ENCODE results near the gene SUDS3.
A peak's percentile ranks its signal among the peaks of the same experiment; 100 is the strongest.

SUDS3 gene

DNA sequence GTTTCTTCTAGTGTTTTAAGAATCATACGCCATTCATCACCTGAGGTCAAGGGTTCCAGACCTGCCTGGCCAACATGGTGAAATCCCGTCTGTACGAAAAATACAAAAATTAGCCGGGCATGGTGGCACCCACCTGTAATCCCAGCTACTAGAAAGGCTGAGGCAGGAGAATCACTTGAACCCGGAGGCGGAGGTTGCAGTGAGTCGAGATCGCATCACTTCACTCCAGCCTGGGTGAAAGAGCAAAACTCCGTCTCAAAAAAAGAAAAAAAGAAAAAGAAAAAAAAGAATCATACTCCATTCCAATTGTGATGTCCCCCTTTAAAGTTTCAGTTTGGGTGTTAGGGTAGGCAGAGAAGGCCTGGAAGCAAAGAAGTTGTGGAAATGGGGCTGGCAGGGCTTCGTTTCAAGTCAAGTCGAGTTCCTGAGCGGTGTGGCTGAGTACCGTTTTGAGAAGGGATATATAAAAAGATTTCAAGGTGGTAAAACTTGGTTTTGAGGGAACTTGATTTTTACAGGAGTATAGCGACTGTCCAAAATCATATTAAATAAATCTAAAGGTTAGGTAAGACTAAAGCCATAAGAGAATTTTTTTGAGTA, 2.1 kb upstream of the SUDS3 start:
- peaks cover 0 to 9% (median 3%) of the 10 kb centered on the region in 3 donors for H3K36me3 ChIP-seq
- intact Hi-C loops (cut with DNase I; ENCODE audit: low total_unique reads) = loop anchor here (10.0 kb wide), 2 partner anchors 239 to 499 kb away; partner anchors contain the start of gene PEBP1
- H3K9me3 ChIP-seq = no peaks in the 10 kb centered on the region
- no peaks in the 10 kb centered on the region for H3K27me3 ChIP-seq
- TF ChIP-seq, protein P1, sequence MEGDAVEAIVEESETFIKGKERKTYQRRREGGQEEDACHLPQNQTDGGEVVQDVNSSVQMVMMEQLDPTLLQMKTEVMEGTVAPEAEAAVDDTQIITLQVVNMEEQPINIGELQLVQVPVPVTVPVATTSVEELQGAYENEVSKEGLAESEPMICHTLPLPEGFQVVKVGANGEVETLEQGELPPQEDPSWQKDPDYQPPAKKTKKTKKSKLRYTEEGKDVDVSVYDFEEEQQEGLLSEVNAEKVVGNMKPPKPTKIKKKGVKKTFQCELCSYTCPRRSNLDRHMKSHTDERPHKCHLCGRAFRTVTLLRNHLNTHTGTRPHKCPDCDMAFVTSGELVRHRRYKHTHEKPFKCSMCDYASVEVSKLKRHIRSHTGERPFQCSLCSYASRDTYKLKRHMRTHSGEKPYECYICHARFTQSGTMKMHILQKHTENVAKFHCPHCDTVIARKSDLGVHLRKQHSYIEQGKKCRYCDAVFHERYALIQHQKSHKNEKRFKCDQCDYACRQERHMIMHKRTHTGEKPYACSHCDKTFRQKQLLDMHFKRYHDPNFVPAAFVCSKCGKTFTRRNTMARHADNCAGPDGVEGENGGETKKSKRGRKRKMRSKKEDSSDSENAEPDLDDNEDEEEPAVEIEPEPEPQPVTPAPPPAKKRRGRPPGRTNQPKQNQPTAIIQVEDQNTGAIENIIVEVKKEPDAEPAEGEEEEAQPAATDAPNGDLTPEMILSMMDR (IDR thresholded peaks at IDR 0.05) = no peak
- H3K27ac ChIP-seq = peak overlapping the region in 1 of 2 donors; percentile 84
- no peak overlapping the region for H3K4me3 ChIP-seq
- H3K4me1 ChIP-seq = peaks cover 5 to 66% (median 41%) of the 10 kb centered on the region in 4 donors
- no peak for DNase-seq

DNA sequence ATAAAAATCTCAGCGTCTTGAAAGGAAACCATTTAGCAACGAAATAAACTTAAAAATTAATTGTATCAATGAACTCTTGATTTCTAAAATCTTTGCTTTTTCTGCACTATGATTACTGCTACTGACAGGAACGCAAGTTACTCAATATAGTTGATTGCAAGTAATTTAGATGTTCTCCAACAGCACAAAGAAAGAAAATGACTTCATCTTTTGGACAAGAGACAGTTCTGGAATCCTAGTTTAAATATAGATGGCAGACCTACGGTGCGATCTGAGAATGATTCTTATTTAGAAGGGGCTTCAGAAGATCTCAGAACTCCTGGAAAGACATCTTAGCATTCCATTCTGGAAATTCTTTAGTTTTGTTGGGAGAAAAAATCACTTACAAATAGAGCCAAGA, 1.4 kb upstream of the SUDS3 start:
- H3K36me3 ChIP-seq = peaks cover 0 to 16% (median 9%) of the 10 kb centered on the region in 3 donors
- no peaks in the 10 kb centered on the region for H3K27me3 ChIP-seq
- peaks cover 5 to 65% (median 41%) of the 10 kb centered on the region in 4 donors for H3K4me1 ChIP-seq
- H3K9me3 ChIP-seq = no peaks in the 10 kb centered on the region
- intact Hi-C loops (cut with DNase I; ENCODE audit: low total_unique reads) = loop anchor here (10.0 kb wide), 2 partner anchors 240 to 500 kb away; partner anchors contain the start of gene PEBP1
- DNase-seq = no peak
- peak overlapping the region; percentile 84 to 89 for H3K27ac ChIP-seq
- H3K4me3 ChIP-seq = no peak overlapping the region
- TF ChIP-seq, protein P1 (IDR thresholded peaks at IDR 0.05) = no peak

DNA sequence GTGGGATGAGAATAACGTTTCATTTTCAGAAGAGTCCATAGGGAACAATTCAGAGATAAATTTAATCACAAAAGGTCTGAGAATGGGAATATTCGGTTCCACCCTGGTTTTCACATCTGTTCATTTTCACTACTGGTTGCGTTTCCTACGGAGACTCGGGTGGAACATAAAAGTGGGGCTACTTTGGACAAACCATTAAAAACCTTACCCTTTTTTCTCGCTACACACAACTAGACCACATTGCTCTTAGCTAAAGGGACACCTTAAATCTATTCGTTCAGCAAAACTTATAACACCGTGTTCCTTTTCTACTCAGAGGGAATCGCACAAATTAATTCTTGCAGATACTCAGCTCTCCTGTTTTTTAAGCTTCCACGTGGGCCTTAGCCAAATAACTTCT, 1.0 kb upstream of the SUDS3 start:
- TF ChIP-seq, protein P1 (IDR thresholded peaks at IDR 0.05) = no peak
- Histone ChIP-seq H3K27ac (peak overlapping the region; percentile 84 to 89), H3K4me3 (peak overlapping the region in 1 of 2 donors; percentile 86), H3K27me3 (no peaks in the 10 kb centered on the region), H3K9me3 (no peaks in the 10 kb centered on the region), H3K36me3 (peaks cover under 1 to 20% (median 14%) of the 10 kb centered on the region in 3 donors), H3K4me1 (peaks cover 5 to 60% (median 39%) of the 10 kb centered on the region in 4 donors)
- no peak for DNase-seq
- intact Hi-C loops (cut with DNase I; ENCODE audit: low total_unique reads) = loop anchor here (10.0 kb wide), 2 partner anchors 241 to 501 kb away; partner anchors contain the start of gene PEBP1

DNA sequence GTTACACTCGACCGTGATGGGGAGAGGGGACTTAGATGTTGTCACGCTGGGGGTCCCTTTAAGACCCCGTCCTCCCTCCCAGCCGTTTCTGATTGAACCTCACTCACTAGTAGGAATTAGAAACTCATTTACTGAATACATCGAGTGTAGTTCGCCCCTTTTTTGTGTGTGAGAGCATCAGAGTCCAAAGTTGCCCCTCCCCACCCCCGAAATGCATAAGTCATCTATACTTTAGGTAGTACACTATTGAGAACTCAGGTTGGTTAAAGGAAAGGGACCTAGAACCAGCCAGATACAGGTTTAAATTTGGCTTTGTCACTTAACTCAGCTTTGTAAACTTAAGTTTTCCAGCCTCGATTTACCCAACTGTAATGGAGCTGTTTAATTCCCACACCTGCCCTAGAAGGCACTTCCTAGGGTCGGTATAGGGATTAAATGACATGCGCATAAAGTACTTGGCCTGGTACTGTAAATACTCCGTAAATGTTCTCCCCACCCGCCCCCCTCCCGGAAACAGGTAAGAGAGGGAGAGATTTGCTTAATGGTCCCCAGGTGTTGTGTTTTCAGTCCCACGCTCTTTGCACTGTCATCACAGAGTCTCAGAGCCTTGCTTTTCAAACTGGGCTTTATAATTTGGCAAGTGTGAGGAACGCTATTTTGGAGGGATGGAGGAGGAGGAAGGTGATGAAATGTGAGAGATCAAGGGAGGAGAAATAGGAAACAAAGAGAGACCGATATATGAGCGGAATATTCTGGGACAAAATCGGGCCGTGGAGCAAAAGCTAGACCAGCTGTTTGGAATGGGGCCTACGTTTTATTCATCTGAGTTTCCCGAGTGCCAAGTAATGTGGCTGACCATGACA, 897 bp downstream of the SUDS3 start:
- intact Hi-C loops (cut with DNase I; ENCODE audit: low total_unique reads) = loop anchor here (2.0 to 10.0 kb wide), 3 partner anchors 192 to 502 kb away; partner anchors contain the start of gene PEBP1
- no peak for DNase-seq
- Histone ChIP-seq H3K27me3 (no peaks in the 10 kb centered on the region), H3K9me3 (no peaks in the 10 kb centered on the region), H3K4me3 (peak overlapping the region; percentile 86 to 94), H3K27ac (peak overlapping the region; percentile 84 to 89), H3K36me3 (peaks cover 16 to 39% (median 32%) of the 10 kb centered on the region in 3 donors), H3K4me1 (peaks cover 5 to 43% (median 29%) of the 10 kb centered on the region in 4 donors)
- TF ChIP-seq, protein P1 (IDR thresholded peaks at IDR 0.05) = no peak

DNA sequence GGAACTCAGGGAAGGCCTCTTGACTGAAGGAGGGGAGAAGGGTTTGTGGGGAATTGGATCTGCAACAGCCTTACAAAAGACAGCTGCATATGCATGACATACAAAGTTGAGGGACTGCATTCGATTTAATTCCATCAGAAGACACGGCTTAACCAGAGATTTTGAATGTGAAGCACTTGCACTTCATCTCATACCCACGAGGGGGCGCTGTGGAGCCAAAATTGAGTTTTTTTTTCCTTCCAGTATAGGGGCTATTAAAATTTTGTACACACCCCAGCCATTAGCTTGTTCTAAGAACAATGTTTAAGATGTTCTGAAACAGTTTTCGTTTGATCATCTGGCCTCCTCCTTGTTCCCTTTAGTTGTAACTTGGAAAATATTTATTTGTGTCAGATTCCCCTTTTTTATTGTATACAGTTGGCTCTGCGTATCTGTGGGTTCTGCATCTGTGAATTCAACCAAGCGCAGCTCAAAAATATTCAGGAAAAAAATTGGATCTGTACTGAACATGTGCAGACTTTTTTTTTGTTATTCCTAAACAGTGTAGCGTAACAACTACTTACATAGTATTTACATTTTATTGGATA, 1.6 kb downstream of the SUDS3 start:
- intact Hi-C loops (cut with DNase I; ENCODE audit: low total_unique reads) = loop anchor here (2.0 to 10.0 kb wide), 3 partner anchors 193 to 503 kb away; partner anchors contain the start of gene PEBP1
- no peaks in the 10 kb centered on the region for H3K27me3 ChIP-seq
- peaks cover 16 to 46% (median 39%) of the 10 kb centered on the region in 3 donors for H3K36me3 ChIP-seq
- TF ChIP-seq, protein P1 (IDR thresholded peaks at IDR 0.05) = peak; percentile 85 to 97
- DNase-seq = peak; percentile 38 to 74
- H3K4me3 ChIP-seq = peak overlapping the region; percentile 86 to 94
- no peaks in the 10 kb centered on the region for H3K9me3 ChIP-seq
- peaks cover 5 to 43% (median 29%) of the 10 kb centered on the region in 4 donors for H3K4me1 ChIP-seq
- H3K27ac ChIP-seq = peak overlapping the region; percentile 84 to 89

All from tibial artery (tissue), 4 donors.